ENCODE data around the gene HFM1.
"Not testable (repeated sequence)": the region's sequence is repeated elsewhere in the genome, so short reads cannot be mapped to it uniquely, and the experiment has no call there.

HFM1 gene

GRCh38 chr1:91374086-91374485 is 30.6 kb downstream of the HFM1 start:
- no peak for DNase-seq (ENCODE audit: low spot score)

GRCh38 chr1:91372230-91372629 is 32.4 kb downstream of the HFM1 start:
- DNase-seq (ENCODE audit: low spot score): not testable (repeated sequence)

GRCh38 chr1:91349524-91349923 is 55.1 kb downstream of the HFM1 start:
- peak; percentile 8 for DNase-seq (ENCODE audit: low spot score)

- DNase-seq (ENCODE audit: low spot score): no peak
Measured at GRCh38 chr1:91346824-91347223, 57.8 kb downstream of the HFM1 start.

GRCh38 chr1:91345395-91346005 is 59.1 kb downstream of the HFM1 start:
- DNase-seq (ENCODE audit: low spot score): no peak

- DNase-seq (ENCODE audit: low spot score): no peak
Measured at GRCh38 chr1:91338501-91338900, 66.1 kb downstream of the HFM1 start.

GRCh38 chr1:91335603-91336002 is 69.0 kb downstream of the HFM1 start:
- no peak for DNase-seq (ENCODE audit: low spot score)

- DNase-seq (ENCODE audit: low spot score): no peak
Measured at GRCh38 chr1:91334856-91335255, 69.8 kb downstream of the HFM1 start.

GRCh38 chr1:91325456-91325855 is 79.2 kb downstream of the HFM1 start:
- no peak for DNase-seq (ENCODE audit: low spot score)

GRCh38 chr1:91314643-91315042 is 90.0 kb downstream of the HFM1 start:
- DNase-seq (ENCODE audit: low spot score): no peak

GRCh38 chr1:91311672-91312071 is 93.0 kb downstream of the HFM1 start:
- DNase-seq (ENCODE audit: low spot score): no peak

- DNase-seq (ENCODE audit: low spot score): no peak
Measured at GRCh38 chr1:91308544-91308943, 96.1 kb downstream of the HFM1 start.

GRCh38 chr1:91307784-91308409 is 96.7 kb downstream of the HFM1 start:
- DNase-seq (ENCODE audit: low spot score): no peak

- no peak for DNase-seq (ENCODE audit: low spot score)
Measured at GRCh38 chr1:91303165-91303564, 101.5 kb downstream of the HFM1 start.

GRCh38 chr1:91288843-91289553 is 115.6 kb downstream of the HFM1 start:
- not testable (repeated sequence) for DNase-seq (ENCODE audit: low spot score)

GRCh38 chr1:91286962-91287317 is 117.7 kb downstream of the HFM1 start:
- not testable (repeated sequence) for DNase-seq (ENCODE audit: low spot score)

- not testable (repeated sequence) for DNase-seq (ENCODE audit: low spot score)
Measured at GRCh38 chr1:91286259-91286961, 118.2 kb downstream of the HFM1 start.

GRCh38 chr1:91283421-91283726 is 121.3 kb downstream of the HFM1 start:
- no peak for DNase-seq (ENCODE audit: low spot score)

- DNase-seq (ENCODE audit: low spot score): peak; percentile 52
Measured at GRCh38 chr1:91282695-91283420, 121.8 kb downstream of the HFM1 start.

GRCh38 chr1:91281782-91282181 is 122.9 kb downstream of the HFM1 start:
- DNase-seq (ENCODE audit: low spot score): no peak

GRCh38 chr1:91278754-91279153 is 125.9 kb downstream of the HFM1 start:
- peak; percentile 13 for DNase-seq (ENCODE audit: low spot score)

- DNase-seq (ENCODE audit: low spot score): no peak
Measured at GRCh38 chr1:91273875-91274274, 130.8 kb downstream of the HFM1 start.

Measured in HuH-7 (cell line).